GM23338 (cell line): ENCODE measurements around the gene TENM4. TPM values are rescaled to one million over a fixed set of nuclear protein-coding genes. Genes with fewer than 3 reads are reported as not detected.

Experiments
- ATAC-seq: fragments of 200-7000 bp; cut with Tn5 transposase; 3 replicates; pipeline ENCODE4 v1.9.1; 2020
- DNase-seq: peaks from one replicate; pipeline ENCODE4 v3.0.0-alpha.2; 2015; ENCODE audit warnings: low spot score
- H2AFZ ChIP-seq: fragments of 200-600 bp; sonication (generic); 2 replicates; pipeline ENCODE4 v1.8.0; 2016; ENCODE audit warnings: antibody characterized with exemption, mild to moderate bottlenecking, moderate library complexity
- H3F3A ChIP-seq: fragments of 200-600 bp; sonication (generic); replicated peaks from 2 replicates; pipeline ENCODE4 v1.8.0; 2017; ENCODE audit warnings: antibody characterized with exemption, mixed run types, low read depth
- H3K27ac ChIP-seq: fragments of 200-600 bp; sonication (generic); 2 replicates; pipeline ENCODE4 v1.6.1; 2016; ENCODE audit warnings: low read depth
- H3K27me3 ChIP-seq: fragments of 200-600 bp; sonication (generic); 2 replicates; pipeline ENCODE4 v1.8.0; 2016; ENCODE audit warnings: mild to moderate bottlenecking, mixed run types, moderate library complexity; ENCODE audit not compliant: insufficient read depth
- H3K36me3 ChIP-seq: fragments of 200-600 bp; sonication (generic); 2 replicates; pipeline ENCODE4 v1.8.0; 2016; ENCODE audit warnings: mild to moderate bottlenecking; ENCODE audit not compliant: insufficient read depth
- H3K4me1 ChIP-seq: fragments of 200-600 bp; sonication (generic); 2 replicates; pipeline ENCODE4 v1.8.0; 2016; ENCODE audit warnings: mild to moderate bottlenecking, moderate library complexity; ENCODE audit not compliant: insufficient read depth
- H3K4me2 ChIP-seq: fragments of 200-600 bp; sonication (generic); 2 replicates; pipeline ENCODE4 v1.7.1; 2017; ENCODE audit warnings: mixed run types
- H3K4me3 ChIP-seq: fragments of 200-600 bp; sonication (generic); 2 replicates; pipeline ENCODE4 v1.6.1; 2016; ENCODE audit warnings: mixed run types
- H3K79me2 ChIP-seq: fragments of 200-600 bp; sonication (generic); replicated peaks from 2 replicates; pipeline ENCODE4 v1.8.0; 2017; ENCODE audit warnings: mild to moderate bottlenecking; ENCODE audit not compliant: insufficient read depth
- H3K9me2 ChIP-seq: fragments of 200-600 bp; sonication (generic); 2 replicates; pipeline ENCODE4 v1.8.0; 2017; ENCODE audit not compliant: insufficient read depth
- H4K20me1 ChIP-seq: fragments of 200-600 bp; sonication (generic); replicated peaks from 2 replicates; pipeline ENCODE4 v1.8.0; 2017; ENCODE audit warnings: mild to moderate bottlenecking; ENCODE audit not compliant: insufficient read depth
- H3K27ac Mint-ChIP-seq: 2 replicates; pipeline ENCODE4 v1.8.0; 2020; ENCODE audit warnings: inconsistent platforms, mild to moderate bottlenecking, moderate library complexity, mixed read lengths
- H3K27me3 Mint-ChIP-seq: 3 replicates; pipeline ENCODE4 v1.8.0; 2022; ENCODE audit warnings: low read depth, mild to moderate bottlenecking, moderate library complexity, mixed read lengths, inconsistent platforms; ENCODE audit not compliant: insufficient read depth, poor library complexity
- H3K36me3 Mint-ChIP-seq: 3 replicates; pipeline ENCODE4 v1.8.0; 2021; ENCODE audit warnings: low read depth, mild to moderate bottlenecking, inconsistent platforms, moderate library complexity, mixed read lengths
- H3K4me1 Mint-ChIP-seq: 3 replicates; pipeline ENCODE4 v1.8.0; 2020; ENCODE audit warnings: mild to moderate bottlenecking, inconsistent platforms, mixed read lengths
- H3K4me3 Mint-ChIP-seq: 3 replicates; pipeline ENCODE4 v1.8.0; 2021; ENCODE audit warnings: moderate library complexity, mild to moderate bottlenecking, inconsistent platforms, mixed read lengths
- H3K9me3 Mint-ChIP-seq: 3 replicates; pipeline ENCODE4 v1.8.0; 2020; ENCODE audit warnings: moderate library complexity, mild to moderate bottlenecking, inconsistent platforms, mixed read lengths
- EZH2 ChIP-seq: fragments of 200-600 bp; sonication (generic); IDR thresholded peaks from one replicate; pipeline ENCODE4 v1.8.0; 2017; ENCODE audit warnings: antibody characterized with exemption, mild to moderate bottlenecking, low read depth; ENCODE audit not compliant: unreplicated experiment
- polyA plus RNA-seq: library from polyadenylated mRNA; unstranded; fragments of >200 nt; fragmentation: Nextera tagmentation; extraction: Ambion mirVana; gene quantifications from 2 replicates; pipeline ENCODE4 v1.2.1, GENCODE V29; 2016
- total RNA-seq: library from RNA; depleted of rRNA; stranded (reverse); fragments of >200 nt; shearing (Covaris generic); gene quantifications from 2 replicates; pipeline ENCODE4 v1.2.3, GENCODE V29; 2014
- TF ChIP-seq, protein P1 (sequence below): IDR thresholded peaks from one replicate; pipeline ENCODE4 v1.6.1; 2018; ENCODE audit warnings: antibody characterized with exemption; ENCODE audit not compliant: unreplicated experiment
- TF ChIP-seq, protein P2 (sequence below): IDR thresholded peaks from 2 replicates; pipeline ENCODE4 v1.6.1; 2016; ENCODE audit warnings: antibody characterized with exemption

TENM4 gene
- total and polyA plus RNA-seq, 2 experiments from 2014 or later, result 7.3 TPM

DNA sequence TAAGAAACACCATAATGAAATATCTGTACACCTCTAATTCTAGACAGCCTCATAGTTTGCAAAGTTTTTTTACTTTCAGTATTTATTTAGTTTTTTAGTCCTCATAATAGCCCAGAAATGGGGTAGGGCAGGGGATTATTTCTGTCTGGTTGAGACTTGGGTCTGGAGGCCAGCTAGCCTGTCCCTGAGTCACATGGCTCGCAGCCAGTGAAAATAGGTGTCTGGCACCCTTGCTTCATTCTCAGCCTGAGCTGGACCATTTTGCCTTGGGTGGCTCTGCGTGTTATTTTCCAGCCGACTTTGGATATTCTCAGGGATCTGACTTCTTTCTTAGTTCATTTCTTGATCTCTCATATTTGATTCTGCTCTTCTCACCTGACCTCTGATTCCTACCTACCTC, 742.2 kb downstream of the TENM4 start:
- no peaks in the 10 kb centered on the region for H3K9me2 ChIP-seq
- Mint-ChIP-seq H3K27me3 (peaks cover 3% of the 10 kb centered on the region), H3K27ac (no peak overlapping the region), H3K36me3 (no peaks in the 10 kb centered on the region; the same call in 2 of the 3 replicates), H3K9me3 (no peaks in the 10 kb centered on the region), H3K4me3 (no peak overlapping the region), H3K4me1 (0 out of 3 replicates have a peak, but pooled peaks cover 2% of the 10 kb centered on the region)
- no peak overlapping the region for H3K27ac ChIP-seq
- DNase-seq (no peak), ATAC-seq (no peak)
- no peaks in the 10 kb centered on the region for H3K27me3 ChIP-seq
- H3K4me1 ChIP-seq, result no peaks in the 10 kb centered on the region
- no peaks in the 10 kb centered on the region for H3K79me2 ChIP-seq
- H3K4me2 ChIP-seq, result no peak overlapping the region
- no peak overlapping the region for H3K4me3 ChIP-seq
- TF ChIP-seq, protein P1, sequence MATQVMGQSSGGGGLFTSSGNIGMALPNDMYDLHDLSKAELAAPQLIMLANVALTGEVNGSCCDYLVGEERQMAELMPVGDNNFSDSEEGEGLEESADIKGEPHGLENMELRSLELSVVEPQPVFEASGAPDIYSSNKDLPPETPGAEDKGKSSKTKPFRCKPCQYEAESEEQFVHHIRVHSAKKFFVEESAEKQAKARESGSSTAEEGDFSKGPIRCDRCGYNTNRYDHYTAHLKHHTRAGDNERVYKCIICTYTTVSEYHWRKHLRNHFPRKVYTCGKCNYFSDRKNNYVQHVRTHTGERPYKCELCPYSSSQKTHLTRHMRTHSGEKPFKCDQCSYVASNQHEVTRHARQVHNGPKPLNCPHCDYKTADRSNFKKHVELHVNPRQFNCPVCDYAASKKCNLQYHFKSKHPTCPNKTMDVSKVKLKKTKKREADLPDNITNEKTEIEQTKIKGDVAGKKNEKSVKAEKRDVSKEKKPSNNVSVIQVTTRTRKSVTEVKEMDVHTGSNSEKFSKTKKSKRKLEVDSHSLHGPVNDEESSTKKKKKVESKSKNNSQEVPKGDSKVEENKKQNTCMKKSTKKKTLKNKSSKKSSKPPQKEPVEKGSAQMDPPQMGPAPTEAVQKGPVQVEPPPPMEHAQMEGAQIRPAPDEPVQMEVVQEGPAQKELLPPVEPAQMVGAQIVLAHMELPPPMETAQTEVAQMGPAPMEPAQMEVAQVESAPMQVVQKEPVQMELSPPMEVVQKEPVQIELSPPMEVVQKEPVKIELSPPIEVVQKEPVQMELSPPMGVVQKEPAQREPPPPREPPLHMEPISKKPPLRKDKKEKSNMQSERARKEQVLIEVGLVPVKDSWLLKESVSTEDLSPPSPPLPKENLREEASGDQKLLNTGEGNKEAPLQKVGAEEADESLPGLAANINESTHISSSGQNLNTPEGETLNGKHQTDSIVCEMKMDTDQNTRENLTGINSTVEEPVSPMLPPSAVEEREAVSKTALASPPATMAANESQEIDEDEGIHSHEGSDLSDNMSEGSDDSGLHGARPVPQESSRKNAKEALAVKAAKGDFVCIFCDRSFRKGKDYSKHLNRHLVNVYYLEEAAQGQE, result no peak
- no peak for TF ChIP-seq EZH2
- H4K20me1 ChIP-seq, result no peaks in the 10 kb centered on the region
- no peak overlapping the region for H2AFZ ChIP-seq
- H3K36me3 ChIP-seq, result no peaks in the 10 kb centered on the region
- no peaks in the 10 kb centered on the region for H3F3A ChIP-seq

DNA sequence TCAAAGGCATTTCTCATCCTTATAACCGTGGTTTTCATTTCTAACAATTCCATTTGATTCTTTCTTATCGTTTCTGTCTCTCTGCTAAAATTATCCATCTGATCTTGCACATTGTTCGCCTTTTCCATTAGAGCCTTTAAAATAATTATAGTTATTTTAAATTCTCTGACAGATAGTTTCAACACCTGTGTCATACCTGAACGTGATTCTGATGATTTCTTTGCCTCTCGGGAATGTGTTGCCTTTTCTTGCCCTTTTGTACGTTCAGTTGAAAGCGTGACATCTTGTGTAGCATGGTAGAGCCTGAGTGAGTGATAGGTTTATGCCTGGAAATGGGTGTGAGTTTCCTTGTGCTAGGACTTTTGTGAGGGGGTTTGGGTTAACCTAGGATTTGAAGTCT, 744.7 kb downstream of the TENM4 start:
- peaks cover 3% of the 10 kb centered on the region for H3K27me3 Mint-ChIP-seq
- DNase-seq, result no peak
- 0 out of 3 replicates have a peak, but pooled peaks cover 2% of the 10 kb centered on the region for H3K4me1 Mint-ChIP-seq
- H3K27ac Mint-ChIP-seq, result no peak overlapping the region
- Histone ChIP-seq H3K27ac (no peak overlapping the region), H3K9me2 (no peaks in the 10 kb centered on the region), H3K27me3 (no peaks in the 10 kb centered on the region), H3K79me2 (no peaks in the 10 kb centered on the region), H3K4me2 (no peak overlapping the region), H3K4me1 (no peaks in the 10 kb centered on the region), H3K36me3 (no peaks in the 10 kb centered on the region), H3K4me3 (no peak overlapping the region), H3F3A (no peaks in the 10 kb centered on the region), H2AFZ (no peak overlapping the region), H4K20me1 (no peaks in the 10 kb centered on the region)
- H3K36me3 Mint-ChIP-seq, result no peaks in the 10 kb centered on the region
- ATAC-seq, result no peak
- TF ChIP-seq, protein P1, result no peak
- TF ChIP-seq, protein P2, sequence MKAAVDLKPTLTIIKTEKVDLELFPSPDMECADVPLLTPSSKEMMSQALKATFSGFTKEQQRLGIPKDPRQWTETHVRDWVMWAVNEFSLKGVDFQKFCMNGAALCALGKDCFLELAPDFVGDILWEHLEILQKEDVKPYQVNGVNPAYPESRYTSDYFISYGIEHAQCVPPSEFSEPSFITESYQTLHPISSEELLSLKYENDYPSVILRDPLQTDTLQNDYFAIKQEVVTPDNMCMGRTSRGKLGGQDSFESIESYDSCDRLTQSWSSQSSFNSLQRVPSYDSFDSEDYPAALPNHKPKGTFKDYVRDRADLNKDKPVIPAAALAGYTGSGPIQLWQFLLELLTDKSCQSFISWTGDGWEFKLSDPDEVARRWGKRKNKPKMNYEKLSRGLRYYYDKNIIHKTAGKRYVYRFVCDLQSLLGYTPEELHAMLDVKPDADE, result no peak
- no peaks in the 10 kb centered on the region for H3K9me3 Mint-ChIP-seq
- H3K4me3 Mint-ChIP-seq, result no peak overlapping the region
